HG03457 (cell line): Measurements from ENCODE around the gene WDFY3.
"Not testable (repeated sequence)": the region's sequence is repeated elsewhere in the genome, so short reads cannot be mapped to it uniquely, and the experiment has no call there.

Experiments
- ATAC-seq: cut with Tn5 transposase; IDR thresholded peaks from one replicate; pipeline ENCODE4 v1.9.1; 2021; ENCODE audit warnings: moderate number of reproducible peaks; ENCODE audit not compliant: unreplicated experiment

WDFY3 gene

DNA sequence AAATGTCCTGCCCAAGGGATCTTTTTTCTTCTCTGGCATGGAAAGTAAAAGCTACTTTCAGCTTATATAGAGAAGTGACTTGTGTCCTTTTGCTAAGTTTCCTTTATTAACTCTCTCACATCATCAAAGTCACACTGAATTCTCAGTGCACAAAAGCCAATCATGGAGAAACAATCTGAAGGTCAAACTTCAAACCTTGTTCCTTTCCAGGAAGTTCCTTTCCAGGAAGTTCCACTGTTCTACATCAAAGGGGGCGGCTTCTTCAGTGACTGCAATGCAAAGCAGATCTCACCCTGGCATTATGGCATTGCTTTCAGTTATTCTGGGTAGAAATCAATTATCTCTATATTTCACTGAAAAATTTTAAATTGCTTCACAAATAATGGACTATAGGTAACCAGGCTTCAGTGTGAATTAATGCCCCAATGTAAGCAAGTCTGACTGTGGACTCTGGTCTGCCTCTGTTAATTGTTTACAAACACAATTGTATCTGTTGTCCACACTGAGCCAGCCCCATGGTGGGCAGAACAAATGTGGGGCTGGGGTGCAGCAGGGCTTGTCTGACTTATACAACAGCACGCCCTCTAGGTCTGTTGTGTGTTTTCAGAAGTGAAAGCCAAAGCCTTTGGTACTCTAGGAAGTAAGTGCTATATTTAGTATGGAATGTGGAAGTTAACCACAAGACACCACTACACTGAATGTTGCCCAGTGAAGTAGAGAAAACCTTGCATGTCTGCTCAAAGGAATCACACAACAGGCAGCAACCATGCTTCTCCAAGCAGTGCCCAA lies 284.8 kb downstream of the WDFY3 start:
- no peak for ATAC-seq

DNA sequence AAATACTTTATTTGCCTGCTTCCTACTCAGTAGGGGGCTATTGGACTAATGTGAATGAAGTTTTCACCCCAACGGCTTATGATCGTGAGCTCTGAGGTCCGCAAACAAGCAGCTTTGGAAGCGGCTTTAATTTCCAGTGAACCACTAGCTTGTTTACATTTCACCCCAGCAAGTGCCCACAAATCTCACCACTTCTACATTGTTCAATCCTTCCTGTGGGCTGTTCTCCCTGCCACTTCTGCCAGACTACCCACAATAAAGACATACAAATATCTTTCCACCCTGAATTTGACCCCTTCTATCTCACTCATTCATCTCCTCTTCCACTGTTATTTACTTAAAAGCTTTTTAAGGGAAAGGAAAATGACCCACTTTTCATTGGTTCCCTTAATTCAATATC lies 285.5 kb downstream of the WDFY3 start:
- ATAC-seq: no peak

DNA sequence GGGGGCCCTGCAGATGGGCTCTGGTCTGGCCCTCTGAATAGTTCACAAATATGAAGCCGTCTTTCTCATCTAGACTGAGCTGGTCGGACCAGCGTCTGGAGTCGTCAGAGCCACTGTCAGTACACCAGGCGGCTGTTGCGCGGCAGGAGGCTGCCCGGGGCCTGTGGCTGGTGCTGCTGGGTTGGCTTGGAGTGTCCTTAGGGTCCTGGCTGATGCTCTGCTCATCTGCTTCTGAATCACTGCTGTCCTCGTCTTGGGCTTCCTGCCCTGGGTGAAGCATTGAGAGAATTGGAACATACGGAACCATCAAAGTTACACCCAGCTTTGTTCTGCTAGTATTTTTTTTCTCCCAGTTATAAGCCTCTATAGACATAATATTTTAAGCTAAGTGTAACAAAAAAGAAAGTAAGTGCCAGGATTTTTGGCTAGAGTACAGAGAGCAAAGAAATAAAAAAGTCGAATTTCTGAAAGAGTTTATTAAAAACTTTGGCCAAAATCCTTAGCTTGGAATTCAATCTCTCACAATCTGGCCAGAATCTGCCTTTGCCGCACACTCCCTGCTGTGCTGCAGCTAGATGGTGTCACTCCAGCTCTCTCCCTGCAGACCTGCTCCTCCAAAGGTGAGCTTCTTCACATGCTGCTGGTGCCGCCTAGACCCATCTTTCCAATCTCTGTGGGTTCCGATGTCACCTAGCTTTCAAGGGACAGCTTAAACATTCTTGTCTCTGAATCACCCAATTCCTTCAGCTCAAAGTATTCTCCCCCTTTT lies 287.3 kb downstream of the WDFY3 start:
- no peak for ATAC-seq

DNA sequence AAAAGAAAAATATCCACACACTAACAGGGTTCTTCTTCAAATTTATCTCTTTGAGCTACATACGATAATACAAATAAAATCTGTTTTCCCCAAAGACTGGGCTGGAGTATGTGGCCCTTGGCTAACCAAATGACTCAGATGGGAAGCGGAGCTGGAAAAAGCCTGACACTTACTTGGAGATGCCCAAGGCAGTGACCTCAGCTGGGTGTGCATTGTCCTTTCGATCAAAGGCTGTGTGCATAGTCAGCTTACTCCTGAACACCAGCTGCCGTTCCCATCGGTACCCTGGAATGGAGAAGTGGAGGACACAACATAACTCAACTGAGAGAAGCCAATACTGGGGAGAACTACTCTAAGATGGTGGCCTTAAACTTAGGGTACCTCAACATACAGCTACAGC lies 288.5 kb downstream of the WDFY3 start:
- ATAC-seq: no peak

DNA sequence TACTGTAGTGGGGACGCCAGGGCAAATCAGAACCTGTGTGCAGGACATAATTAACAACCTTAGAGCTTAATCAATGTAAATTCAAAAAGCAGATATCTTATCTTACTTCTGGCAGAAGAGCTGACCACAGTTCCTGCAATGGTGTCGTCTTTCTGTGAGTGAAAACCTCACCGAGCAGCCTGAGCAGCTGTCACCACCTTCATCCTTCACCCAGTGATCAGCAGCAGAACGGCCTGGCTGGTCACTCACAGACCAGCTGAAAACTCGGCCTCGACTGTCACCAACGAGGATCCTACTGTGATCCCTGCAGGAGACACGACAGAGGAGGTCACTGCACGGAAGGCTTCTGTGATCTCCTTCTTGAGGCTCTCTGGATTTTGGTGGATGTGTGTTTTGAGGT lies 289.4 kb downstream of the WDFY3 start:
- no peak for ATAC-seq

DNA sequence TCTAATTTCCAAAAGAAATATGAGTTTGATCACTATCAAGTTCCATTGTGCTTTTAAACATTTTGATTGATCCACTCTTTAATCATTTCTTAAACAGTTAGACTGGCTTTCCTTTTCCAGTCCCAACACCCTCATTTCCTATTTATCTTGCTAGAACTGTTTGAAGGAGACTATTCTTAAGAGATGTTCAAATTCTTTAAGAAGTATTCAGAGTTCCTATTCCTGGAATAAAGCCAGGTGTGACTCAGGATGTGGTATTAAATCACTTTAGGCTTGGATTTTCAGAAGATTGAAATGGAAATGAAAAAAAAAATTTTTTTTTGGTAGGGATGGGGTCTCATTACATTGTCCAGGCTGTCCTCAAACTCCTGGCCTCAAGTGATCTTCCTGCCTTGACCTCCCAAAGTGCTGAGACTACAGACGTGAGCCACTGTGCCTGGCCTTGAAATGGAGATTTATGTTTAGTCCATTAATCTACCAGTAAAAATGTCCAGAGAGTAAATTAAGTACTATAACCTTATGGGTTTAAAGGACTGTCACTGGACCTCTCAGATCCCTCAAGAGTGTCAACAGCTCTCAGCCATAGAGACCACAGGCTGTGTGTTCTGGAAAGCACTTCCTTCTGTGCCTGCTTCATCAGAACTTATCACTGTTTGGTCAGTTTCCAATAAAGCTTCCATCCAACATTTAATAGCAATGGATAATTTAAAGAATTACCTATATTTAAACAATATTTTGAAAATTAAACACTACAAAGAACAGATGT lies 292.8 kb downstream of the WDFY3 start:
- ATAC-seq: no peak

DNA sequence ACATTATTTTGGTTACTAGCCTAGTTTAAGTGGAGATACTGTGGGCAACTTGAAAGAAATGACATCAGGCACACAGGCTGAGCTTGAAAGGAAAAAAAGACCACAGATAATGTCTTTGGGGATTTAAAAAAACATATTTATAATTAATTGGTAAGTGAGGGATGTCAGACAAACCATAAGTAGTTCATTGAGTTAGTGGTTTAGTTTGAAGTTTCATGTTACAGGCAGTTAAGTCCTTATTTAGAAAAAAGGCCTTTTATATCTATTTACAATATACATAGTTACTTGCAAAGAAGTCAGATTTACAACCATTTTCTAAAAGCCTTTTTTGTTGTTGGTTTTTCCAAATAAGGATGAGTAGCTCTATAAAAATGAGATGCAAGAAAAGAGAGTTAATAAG lies 294.3 kb downstream of the WDFY3 start:
- no peak for ATAC-seq

DNA sequence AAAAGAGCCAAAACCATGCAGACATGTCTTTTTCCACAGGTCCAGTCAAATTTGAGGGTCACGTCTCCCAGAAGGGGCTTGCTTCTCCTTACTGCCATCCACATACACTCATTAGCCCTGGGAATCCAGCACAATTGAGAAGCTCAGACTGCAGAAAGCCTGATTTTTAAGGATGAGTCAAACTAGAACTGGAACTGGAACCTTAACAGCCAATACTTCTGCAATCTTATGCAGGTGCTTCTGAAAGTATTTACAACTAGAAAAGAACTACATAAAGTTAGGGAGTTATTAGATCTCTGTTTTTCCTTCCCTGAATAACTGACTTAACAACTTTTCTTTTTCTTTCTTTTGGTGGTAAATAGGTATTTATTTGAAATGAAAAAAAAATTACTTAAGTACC lies 297.3 kb downstream of the WDFY3 start:
- no peak for ATAC-seq

DNA sequence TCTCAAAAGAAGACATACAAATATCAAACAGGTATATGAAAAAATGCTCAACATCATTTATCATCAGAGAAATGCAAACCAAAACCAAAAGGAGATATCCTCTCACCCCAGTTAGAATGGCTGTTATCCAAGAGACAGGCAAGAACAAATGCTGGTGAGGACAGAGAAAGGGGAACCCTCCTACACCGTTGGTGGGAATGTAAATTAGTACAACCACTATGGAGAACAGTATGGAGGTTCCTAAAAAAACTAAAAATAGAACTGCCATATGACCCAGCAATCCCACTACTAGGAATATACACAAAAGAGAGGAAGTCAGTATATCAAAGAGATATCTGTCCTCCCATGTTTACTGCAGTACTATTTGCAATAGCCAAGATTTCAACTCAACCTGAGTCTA lies 300.1 kb downstream of the WDFY3 start:
- ATAC-seq: no peak

DNA sequence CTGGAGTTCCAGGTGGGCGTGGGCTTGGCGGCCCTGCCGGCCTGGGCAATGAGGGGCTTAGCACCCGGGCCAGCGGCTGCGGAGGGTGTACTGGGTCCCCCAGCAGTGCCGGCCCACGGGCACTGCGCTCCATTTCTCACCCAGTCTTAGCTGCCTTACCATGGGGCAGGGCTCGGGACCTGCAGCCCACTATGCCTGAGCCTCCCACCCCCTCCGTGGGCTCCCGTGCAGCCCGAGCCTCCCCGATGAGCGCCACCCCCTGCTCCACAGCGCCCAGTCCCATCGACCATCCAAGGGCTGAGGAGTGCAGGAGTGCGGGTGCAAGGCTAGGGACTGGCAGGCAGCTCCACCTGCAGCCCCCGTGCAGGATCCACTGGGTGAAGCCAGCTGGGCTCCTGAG lies 301.7 kb downstream of the WDFY3 start:
- ATAC-seq: not testable (repeated sequence)

DNA sequence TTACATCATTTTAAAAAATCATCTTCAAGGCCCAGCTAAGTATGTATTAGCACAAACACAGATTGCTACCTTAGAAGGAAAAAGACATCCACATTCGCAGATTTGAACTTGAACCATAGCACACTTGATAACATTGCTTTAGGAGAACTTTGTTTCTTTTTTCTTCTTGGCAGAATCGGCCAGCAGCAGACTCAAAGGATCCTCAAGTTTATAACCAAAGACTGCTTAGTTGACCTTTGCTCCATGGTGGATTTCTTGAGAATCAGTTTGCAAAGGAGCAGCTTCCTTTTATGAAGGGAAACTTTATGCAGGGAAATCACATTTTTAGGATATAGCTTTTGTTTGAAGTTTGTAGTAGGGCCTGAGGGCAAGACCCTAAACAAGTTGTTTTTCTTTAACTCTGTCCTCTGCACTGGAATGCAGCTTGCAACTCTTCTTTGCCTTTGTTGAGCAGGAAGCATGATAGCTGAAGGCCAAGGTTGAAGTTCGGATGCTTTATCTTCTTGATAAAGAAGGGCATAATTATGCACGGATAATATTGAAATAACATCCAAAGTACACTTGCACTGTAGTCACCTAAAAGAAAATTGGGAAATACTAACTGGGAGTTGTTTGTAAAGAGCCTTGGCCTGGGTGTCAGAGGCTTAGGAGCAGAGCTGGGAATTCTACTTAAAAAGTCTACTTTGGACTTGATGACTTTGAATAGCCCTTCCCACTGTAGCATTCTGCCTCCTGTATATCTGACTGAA lies 305.1 kb downstream of the WDFY3 start:
- no peak for ATAC-seq

DNA sequence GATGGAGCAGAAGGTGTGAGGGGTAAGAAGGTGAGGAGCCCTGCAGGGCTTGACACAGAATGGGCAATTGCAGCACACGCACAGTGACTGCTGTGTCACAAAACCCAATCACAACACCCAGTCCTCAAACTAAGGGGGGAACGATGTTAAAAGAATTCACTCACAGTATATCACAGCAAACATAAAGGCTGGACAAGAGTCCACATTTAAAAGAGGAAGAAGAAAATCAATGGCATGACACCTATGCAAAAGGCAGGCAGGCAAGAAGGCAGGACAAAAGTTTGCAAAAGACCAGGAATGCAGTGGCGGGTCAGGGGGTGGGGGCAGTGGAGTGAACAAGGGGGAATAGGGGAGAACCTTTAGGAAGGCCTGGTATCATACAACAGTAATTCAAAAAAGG lies 305.9 kb downstream of the WDFY3 start:
- ATAC-seq: no peak

DNA sequence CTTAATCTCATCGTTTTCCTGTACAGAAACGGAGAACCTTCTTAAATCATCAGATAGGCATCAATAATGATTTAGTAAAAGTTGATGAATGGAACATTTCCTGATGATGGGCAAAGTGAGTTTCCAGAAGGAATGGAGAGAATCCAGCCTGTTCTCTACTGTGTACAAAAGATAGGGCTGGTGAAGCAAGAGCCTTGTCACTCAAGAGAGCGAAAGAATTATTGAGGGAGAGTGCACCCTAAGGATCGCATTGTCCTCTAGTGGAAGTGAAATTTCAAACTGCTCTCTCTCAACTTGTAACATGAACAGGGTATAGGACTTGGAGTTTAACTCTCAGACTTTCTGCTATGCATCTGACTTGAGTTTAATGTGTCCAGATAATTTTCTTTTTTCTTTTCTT lies 314.0 kb downstream of the WDFY3 start:
- ATAC-seq: no peak

DNA sequence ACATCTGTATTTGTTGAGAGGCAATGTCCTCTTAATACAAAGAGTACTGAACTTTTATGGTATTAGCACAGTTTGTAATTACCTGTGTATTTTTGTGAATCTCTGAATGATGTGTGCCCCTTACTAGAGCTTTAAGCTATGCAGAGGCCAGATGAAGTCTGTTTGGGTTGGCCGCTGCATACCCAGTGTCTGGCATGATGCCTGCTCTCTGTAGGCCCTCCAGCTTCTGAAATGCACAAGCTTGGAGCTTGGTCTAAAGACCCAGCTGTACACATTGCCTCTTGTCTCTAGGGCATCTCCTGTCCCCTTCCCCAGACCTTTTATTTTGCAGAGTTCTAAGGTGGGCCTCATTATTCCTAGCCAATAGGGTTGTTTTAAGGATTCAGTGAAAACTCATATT lies 315.0 kb downstream of the WDFY3 start:
- ATAC-seq: no peak

DNA sequence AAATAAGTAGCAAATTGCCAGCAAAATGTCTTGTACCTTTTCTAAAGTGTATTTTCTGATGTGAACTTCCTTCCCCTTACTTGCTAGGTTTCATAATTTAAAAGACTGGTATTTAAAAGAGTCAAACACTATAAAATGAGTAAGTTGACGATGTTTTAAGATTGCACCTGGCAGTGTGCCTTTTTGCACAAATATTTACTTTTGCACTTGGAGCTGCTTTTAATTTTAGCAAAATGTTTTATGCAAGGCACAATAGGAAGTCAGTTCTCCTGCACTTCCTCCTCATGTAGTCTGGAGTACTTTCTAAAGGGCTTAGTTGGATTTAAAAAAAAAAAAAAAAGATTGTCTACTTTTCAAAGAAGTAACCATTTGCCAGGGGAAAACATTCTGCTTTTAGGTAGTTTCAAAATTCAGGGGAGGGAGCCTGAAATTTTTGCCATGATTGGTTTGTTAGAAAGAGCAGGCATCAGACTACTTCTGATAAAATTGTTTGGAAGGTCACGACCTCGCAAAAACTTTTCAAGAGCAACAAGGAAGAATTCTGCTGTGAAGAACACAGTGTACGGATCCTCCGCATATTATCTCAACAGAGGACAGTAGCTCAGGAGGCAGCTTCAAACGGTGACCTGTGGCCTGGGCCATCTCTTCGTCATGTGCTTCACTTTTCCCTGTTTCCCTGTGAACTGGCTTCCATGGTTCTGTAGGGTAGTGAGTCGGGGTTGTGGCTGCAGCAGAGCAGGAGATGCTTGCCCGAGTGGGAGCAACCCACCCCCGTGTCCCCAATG lies 317.4 kb downstream of the WDFY3 start:
- no peak for ATAC-seq

DNA sequence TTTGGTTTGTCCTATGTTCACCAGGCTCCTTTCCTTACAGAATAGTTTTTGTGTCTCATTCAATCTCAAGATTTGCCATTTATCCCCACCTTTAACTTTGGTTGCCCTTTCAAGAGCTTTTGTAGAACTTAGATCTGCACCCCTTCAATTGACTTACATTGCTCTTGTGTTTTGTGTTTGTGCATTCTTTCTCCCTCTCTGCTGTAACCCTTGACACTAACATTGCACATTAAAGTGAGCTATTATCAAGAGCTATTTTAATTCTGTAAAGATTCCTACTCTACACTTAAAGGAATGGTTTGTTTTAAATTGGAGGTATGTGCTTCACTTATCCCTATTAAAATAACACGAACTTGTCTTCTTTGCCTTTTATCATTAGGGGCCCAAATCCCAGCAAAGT lies 318.3 kb downstream of the WDFY3 start:
- no peak for ATAC-seq

DNA sequence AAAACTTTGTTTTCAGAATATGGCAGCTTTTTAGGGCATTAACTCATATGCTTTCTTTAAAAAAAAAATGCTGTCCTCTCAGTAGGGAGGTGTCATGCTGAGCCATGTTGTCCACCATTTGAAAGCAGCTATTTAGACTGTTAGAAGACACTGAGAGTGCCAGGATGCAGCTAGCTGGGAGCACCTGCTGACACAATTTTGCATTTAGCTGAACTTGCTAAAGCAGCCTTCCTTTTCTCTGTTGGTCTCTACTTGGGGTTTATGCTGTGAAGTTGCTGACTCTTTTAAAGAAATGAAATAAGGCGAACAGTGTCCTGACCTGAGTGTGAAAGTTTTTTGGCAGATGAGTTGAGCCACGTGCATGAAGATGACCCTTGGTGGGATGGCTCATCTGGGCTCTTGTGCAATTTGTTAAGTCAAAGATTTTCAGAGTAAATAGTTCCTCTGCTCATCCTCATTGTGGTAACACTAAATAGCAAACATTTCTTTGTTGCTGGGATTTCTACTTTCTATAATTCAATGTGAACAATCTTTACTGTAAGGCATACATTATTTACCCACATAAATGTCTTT lies 319.1 kb downstream of the WDFY3 start:
- ATAC-seq: no peak

DNA sequence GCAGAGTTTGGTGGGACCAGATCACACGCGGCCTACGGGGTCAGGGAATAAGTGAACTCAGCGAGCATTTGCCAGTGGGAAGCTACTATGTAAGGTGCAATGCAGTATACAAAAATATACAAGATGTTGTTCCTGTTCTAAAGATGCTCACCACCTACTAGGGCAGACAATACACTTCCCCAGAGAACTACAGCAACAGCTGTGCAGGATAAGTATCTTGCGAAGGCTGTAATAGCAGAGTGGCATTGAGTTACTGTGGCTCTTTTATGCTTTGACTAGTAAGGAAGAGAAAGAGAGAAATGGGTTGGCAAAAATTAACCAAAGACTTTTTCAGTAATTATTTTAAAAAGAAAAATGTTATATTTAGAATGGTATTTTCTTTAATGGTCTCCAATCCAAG lies 322.4 kb downstream of the WDFY3 start:
- no peak for ATAC-seq

DNA sequence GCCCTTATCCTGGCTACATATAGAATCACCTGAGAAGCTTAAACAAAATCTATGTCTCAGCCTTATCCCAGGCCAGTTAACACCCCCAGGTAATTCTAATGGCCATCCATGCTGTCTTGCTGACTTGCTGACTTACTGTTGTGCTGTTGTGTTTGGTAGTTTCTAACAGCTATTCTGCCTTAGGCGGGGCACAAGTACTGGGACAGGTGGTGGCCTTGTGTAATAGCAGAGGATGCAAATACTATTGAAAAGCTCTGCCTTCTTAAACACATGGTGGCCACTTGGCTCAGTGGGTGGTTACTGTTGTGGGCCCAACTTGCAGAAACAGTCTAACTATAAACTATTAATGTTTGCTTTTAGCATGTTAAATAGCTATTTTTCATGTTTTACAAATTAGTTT lies 327.3 kb downstream of the WDFY3 start:
- ATAC-seq: no peak

DNA sequence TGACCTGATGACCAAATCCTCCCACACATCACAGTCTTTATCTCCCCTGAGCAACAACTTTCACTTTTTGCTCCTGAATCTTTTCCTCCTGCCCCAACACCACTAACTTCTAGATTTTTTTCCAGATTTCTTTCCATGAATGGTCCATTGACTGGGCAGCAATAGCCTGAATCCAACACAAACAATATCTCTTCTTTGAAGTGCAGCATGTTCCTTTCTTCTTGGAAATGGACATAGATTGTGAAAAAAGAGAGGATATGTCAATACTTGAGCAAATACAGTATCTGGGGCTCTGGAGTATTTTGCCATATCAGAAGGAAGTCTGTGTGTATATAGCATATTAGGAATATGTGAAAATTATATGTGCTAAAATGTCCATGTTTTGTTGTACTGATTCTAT lies 328.4 kb downstream of the WDFY3 start:
- ATAC-seq: no peak
